GM18951 (cell line): Measurements from ENCODE around the gene ARF1.

Experiments used
- POLR2A ChIP-seq: IDR thresholded peaks from 4 replicates; pipeline ENCODE4 v1.6.1; 2011; ENCODE audit warnings: mild to moderate bottlenecking; ENCODE audit not compliant: insufficient read length, insufficient read depth; ENCODE audit errors: extremely low read depth
- in situ Hi-C: fragments of 300-500 bp; cut with MboI; formaldehyde crosslinking; loops from one replicate; pipeline ENCODE4 v1.12.0; 2022; ENCODE audit warnings: low sequenced_read_pairs, mixed read lengths, inconsistent platforms; ENCODE audit not compliant: unreplicated experiment

ARF1 gene

DNA sequence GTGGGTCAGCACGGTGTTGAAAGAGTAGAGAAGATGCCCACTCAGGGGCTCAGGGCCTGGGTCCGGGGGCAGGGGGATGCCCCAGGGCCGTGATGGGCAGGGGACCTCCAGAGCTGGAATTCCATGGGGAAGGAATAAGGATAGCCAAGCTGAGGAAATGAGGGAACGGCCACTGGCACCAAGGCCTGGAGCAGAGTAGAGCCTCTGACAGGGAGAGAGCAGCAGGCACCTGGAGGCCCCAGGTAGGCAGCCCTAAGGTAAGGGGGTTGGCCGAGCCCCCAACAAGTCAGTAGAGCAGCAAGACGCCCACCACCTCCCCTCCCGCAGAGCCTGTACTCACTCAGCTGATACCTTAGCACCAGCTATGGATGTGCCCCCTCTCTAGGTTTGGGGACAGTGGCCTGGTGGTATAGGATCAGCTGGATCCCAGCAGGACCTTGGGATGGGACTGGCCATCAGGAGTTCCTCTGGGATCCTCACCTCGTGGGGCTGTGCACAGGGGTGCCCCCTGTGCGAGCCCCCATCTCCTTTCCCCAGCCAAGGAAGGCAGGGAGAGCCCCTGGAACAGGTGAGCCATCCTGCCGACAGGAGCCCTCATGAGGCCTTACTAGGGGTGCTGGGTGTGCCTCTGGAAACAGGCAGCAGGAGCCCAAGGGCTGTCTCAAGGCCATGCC lies 21.0 kb upstream of the ARF1 start:
- in situ Hi-C loops, result no loop called here

DNA sequence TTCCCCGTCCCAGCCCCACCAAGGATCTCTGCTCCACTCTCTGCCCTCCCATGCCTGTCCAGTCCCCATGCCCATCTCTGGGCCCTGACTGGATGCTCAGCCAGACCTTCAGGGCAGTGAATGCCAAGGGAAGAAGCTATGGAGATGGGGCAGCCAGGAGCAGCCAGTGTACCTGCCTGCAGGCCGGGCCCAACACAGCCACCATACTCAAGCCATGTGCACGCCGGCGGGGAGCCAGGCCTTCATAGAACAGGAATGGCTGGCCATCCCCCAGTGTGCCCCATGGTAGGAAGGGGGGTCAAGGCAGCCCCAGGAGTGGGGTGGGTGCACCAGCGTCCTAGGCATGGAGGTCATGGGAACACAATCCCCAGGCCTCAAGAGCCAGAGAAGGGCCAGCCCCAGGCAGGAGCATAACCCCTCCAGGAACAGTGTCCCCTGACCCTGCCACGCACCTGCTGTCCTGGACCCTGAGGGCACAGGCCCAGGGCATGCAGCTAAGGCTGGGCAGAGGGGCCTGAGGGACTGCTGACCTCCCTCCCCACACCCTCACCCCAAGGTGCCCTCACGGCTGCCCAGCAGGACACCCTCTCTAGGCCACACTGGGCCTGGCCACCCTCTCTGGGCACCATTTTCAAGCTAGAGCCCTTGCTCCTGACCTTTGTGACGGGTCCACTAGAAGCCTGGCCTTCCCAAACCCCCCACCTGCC lies 20.3 kb upstream of the ARF1 start:
- no peak for TF ChIP-seq POLR2A
- in situ Hi-C loops, result no loop called here

More for the DNA sequence above, 21.0 kb upstream of the ARF1 start:
- TF ChIP-seq POLR2A, result no peak

DNA sequence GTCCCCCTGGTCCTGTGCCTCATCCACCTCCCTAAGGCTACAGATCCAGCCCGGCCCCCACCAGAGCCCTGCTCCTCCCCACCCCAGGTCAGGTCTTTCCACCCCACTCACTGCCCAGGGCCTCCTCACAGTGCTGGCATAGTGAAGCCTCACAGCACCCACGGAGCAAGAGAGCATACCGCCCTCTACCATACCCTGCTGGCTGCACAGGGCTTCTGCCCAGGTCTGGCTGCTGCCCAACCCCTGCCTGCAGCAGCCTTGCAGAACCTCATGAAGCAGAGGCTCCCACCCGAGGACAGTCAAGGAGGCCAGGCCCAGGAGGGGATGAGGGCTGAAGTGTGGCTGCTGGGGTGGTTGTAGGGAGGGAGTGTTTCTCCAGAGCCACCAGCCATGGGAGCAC lies 19.7 kb upstream of the ARF1 start:
- TF ChIP-seq POLR2A, result no peak
- in situ Hi-C loops, result no loop called here

DNA sequence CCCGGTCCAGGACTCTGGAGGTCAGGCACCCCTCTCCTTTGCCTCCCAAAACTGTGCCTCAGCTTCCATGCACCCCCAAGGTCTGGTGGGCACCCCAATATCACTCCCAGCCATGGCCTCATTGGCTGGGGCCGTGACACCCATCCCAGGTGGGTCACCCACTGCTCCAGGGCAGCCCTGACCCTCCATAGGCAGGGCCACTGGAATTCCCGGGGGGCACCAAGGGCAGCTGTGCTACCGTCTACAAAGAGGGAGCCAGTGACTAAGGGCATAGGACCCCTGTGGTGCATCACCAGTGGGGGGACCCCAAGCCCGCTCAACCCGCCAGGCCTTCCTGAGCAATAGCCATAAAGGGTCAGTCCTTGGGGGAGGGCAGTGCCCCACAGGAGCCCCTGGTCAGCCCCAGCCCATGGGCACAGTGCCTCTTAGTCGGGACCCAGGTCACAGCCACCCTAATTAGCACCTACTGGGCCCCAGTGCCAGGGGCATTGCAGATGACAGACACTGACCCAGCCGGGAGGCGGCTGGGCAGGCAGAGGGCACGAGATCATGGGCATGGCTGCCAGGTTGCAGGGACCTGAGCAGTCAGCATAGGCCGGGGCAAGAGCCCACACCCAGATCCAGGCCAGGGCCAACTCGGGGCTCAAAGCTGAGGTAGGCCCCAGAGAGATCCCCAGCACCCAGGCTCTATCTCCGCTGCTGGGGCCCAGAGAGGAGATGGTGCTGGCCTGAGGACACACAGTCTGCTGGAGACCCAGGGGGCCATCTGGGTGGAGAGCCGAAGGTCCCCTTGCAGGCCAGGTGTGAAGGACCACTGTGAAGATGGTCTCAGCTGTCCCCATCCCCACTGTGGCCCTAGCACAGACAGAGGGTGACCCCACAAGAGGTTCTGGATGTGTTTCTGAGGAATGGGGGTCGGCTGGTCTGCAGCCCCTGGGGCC lies 19.0 kb upstream of the ARF1 start:
- TF ChIP-seq POLR2A, result no peak
- in situ Hi-C loops, result no loop called here

DNA sequence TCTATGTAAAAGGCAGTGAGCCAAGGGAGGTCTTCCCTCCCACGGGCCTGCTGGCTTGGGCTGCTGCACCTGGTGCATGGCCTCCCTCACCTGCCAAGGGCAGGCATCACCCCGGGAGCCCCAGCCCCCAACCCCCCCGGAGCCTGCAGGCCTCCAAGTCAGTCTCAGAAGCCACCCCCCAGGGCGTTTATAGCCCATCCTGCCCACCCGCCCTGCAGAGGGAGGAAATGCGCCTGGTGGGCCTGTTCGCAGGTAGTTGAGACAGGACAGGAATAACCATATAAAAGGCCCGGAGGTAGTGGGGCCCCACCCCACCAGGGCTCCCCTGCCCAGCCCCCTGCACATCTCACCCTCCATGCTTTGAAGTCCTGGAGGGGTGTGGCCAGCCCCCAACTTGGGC lies 18.2 kb upstream of the ARF1 start:
- in situ Hi-C loops, result no loop called here
- TF ChIP-seq POLR2A, result no peak

DNA sequence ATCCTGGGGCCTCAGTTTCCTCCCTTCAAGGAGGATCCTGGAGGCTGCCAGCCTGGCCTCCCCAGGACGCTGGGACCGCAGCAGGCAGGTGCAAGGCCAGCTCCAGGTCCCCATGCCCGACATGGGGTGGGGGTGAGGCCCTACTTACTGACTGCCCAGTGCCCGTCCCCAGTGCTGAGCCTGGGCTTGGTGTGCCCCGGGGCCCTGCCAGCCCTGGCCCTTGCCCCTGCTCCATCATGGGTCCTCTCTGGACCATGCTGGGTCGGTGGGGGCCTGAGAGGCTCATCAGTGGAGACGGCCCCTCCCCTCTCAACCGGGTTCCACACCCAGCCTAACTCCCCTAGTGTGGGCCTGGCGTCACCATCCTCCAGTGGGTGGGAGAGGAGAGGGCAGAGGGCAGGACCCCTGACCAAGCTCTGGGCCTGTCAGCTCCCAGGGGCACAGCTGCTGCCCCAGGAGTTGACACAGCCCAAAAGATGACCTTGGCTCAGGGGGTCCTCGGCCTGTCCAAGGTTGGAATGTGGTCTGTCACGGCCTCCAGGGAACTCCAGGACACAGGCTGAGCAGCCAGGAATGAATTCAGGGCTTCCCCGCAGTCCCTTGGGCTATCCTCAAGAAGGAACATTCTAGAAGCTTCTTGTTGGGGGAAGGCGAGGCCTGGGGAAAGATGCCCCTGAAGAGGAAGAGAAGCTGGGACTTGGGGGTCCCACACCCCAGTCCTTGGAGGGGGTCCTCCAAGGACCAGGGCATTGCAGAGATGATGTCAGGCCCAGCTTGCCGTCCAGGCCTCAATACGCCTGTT lies 17.6 kb upstream of the ARF1 start:
- no peak for TF ChIP-seq POLR2A
- in situ Hi-C loops, result no loop called here

DNA sequence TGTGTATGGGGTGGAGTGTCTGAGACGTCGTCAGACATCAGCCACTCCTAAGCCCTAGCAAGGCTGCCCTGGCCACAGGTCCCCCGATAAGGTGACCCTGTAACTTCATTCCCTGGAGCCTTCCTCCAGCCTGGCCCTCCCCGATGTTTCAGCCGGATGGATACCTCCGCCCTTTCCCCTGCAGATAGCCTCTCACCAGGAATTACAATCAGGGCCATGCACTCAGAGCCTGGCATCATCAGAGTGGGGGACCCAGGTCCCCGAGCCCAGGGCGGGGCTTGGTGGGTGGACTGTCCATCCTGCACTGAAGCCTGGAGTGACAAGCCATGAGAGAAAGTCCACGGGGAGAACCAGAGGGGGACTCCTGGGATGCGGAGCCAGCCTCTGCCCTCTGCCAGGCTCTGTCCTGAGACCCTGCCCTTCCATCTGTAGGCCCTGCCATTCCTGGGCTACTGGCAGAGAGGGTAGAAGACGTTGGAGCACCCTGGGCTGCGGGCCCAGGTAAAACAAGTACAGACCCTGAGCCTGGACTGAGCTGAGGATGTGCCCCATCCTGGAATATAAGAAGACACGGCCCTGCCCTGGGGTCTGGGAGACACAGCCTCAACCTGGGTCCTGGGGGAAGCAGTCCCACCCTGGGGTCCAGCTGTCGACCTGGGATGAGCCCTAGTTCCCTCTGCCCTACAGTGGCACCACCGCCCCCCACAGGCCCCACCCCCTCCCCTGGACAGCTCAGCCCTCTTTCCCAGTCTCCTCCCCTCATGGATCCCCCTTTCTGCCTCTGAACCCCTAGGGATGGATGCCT lies 16.8 kb upstream of the ARF1 start:
- in situ Hi-C loops, result no loop called here
- no peak for TF ChIP-seq POLR2A

DNA sequence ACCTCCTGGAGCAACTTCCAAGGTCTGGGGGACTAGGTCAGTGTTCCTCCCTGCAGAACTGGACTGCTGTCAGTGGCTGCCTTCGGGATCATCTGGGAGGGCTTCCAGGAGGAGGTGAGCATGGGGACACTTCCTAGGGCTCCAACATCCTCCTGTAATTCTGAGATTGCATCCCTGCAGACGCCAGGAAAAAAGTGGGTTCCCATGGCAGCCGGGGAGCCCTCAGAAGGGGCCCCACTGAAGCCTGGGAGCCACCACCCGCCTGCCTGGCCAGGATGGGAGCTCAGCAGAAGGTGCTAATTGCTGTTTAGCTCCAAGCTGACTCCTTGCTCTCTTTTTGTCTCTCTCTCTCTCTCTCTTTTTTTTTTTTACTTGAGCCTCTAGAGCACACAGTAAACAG lies 16.1 kb upstream of the ARF1 start:
- no peak for TF ChIP-seq POLR2A
- in situ Hi-C loops, result no loop called here

DNA sequence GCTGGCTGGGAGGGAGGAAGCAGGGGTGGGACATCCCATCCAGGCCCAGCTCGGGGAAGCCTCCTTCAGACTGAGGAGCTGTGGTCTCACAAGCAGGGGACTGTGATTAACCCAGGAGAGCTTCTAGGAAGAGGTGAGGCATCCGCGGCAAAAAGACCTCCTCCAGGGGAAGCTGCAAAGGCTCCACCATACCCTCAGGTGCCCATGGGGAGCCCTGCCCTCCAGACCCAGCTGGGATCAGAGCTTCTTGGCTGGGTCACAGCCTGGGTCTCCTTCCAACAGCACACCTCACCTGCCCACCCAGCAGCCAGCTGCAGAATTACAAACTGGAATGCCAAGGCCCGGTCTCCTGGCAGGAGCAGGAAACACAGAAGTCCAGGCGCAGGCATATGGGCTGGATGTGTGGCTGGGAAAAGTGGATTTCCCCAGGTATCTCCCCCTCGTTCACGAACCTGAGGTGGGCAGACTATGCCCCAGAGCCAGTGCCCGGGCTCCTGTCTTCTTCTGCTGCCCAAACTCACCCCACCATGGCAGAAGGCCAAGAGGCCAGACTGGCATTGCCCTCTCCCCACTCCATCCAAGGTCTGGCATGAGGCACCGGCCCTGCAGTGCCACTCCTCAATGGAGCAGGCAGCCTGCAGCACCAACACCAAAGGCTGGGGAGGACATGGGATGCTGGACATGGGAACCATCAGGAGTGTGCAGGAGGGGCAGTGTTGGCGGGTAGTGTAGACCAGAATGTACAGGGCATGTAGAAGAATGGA lies 15.4 kb upstream of the ARF1 start:
- in situ Hi-C loops, result no loop called here
- no peak for TF ChIP-seq POLR2A

DNA sequence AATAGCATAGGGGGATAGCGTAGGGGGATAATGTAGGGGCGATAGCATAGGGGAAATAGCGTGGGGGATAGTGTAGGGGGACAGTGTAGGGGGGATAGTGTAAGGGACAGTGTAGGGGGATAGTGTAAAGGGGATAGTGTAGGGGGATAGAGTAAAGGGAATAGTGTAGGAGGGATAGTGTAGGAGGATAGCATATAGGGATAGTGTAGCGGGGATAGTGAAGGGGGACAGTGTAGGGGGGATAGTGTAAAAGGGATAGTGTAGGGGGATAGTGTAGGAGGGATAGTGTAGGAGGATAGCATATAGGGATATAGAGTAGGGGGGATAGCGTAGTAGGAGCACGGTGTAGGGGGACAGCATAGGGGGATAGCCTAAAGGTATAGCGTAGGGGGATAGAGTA lies 14.1 kb upstream of the ARF1 start:
- TF ChIP-seq POLR2A, result no peak
- in situ Hi-C loops, result no loop called here

DNA sequence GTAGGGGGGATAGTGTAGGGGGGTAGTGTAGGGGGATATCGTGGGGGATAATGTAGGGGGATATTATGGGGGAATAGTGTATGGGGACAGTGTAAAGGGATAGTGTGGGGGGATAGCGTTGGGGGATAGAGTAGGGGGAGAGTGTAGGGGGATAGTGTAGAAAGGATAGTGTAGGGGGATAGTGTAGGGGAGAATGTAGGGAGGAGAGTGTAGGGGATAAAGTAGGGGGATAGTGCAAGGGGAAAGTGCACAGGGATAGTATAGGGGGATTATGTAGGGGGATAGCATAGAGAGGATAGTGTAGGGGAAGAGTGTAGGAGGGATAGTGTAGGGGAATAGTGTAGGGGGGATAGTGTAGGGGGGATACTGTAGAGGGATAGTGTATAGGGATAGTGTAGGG lies 12.3 kb upstream of the ARF1 start:
- in situ Hi-C loops, result no loop called here
- TF ChIP-seq POLR2A, result no peak

DNA sequence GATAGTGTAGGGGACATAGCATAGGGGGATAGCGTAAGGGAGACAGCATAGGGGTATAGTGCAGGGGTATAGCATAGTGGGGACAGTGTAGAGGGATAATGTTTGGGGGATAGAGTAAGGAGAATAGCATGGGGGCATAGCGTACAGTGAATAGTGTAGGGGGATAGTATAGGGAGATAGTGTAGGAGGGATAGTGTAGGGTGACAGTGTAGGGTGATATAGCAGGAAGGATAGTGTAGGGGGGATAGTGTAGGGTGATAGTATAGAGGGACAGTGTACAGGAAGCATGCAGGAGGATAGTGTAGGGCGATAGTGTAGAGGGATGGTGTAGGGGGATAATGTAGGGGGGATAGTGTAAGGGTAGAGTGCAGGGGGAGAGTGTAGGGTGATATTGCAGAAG lies 11.7 kb upstream of the ARF1 start:
- TF ChIP-seq POLR2A, result no peak
- in situ Hi-C loops, result no loop called here
